SK-N-SH (cell line): ENCODE results near the gene TMEM163. TPM values are rescaled to one million over a fixed set of nuclear protein-coding genes. Genes with fewer than 3 reads are reported as not detected.

ENCODE experiments used
- CTCF ChIA-PET: fragments of 300-600, 350-600 bp; formaldehyde crosslinking; extraction: SDS; loops from one replicate; lab custom pipeline; 2021; lab: Yijun Ruan, JAX
- POLR2A ChIA-PET: fragments of 350-600 bp; sonication (Branson Sonifier 250); formaldehyde crosslinking; extraction: SDS; loops from one replicate; lab custom pipeline; 2020; ENCODE audit warnings: antibody characterized with exemption, inconsistent platforms; lab: Yijun Ruan, JAX
- DNase-seq: peaks from one replicate; pipeline ENCODE4 v3.0.0; 2012
- H2AFZ ChIP-seq: fragments of 200-600 bp; sonication (generic); 2 replicates; pipeline ENCODE4 v1.8.1; 2016; ENCODE audit warnings: antibody characterized with exemption, mild to moderate bottlenecking, low read depth
- H3F3A ChIP-seq: fragments of 200-600 bp; sonication (generic); replicated peaks from 2 replicates; pipeline ENCODE3; 2016; ENCODE audit warnings: antibody characterized with exemption, mild to moderate bottlenecking; ENCODE audit not compliant: insufficient read depth
- H3K27ac ChIP-seq, 2 experiments: fragments of 200-500 bp in 1 of 2; fragments of 200-600 bp in 1 of 2; sonication (Bioruptor generic) in 1 of 2; sonication (generic), shearing (Covaris generic) in 1 of 2; 2 replicates each; pipeline versions ENCODE4 v1.5.1 to v1.6.1; 2014 to 2016; ENCODE audit warnings: low read depth in 2 of 2, inconsistent platforms in 1 of 2, low read length in 1 of 2, mild to moderate bottlenecking in 1 of 2, mixed read lengths in 1 of 2
- H3K27me3 ChIP-seq: fragments of 200-600 bp; sonication (generic), shearing (Covaris generic); 2 replicates; pipeline ENCODE4 v1.6.1; 2016; ENCODE audit warnings: mixed run types; ENCODE audit not compliant: insufficient read depth
- H3K36me3 ChIP-seq, 2 experiments: fragments of 200-500 bp in 1 of 2; fragments of 200-600 bp in 1 of 2; sonication (Bioruptor generic) in 1 of 2; sonication (generic) in 1 of 2; replicated peaks in 1 of 2; 2 replicates each; pipeline versions ENCODE3 to v1.5.1; 2014 to 2016; ENCODE audit warnings: low read length in 1 of 2, mild to moderate bottlenecking in 1 of 2; ENCODE audit not compliant: insufficient read depth in 2 of 2, control insufficient read depth in 1 of 2
- H3K4me1 ChIP-seq, 2 experiments: fragments of 200-500 bp in 1 of 2; fragments of 200-600 bp in 1 of 2; sonication (Bioruptor generic) in 1 of 2; sonication (generic), shearing (Covaris generic) in 1 of 2; 2 replicates each; pipeline versions ENCODE4 v1.5.1 to v1.6.1; 2014 to 2016; ENCODE audit warnings: low read depth in 1 of 2, low read length in 1 of 2, mixed run types in 1 of 2; ENCODE audit not compliant: insufficient read depth in 2 of 2, control insufficient read depth in 1 of 2
- H3K4me2 ChIP-seq: fragments of 200-600 bp; sonication (generic), shearing (Covaris generic); 2 replicates; pipeline ENCODE4 v1.6.1; 2017; ENCODE audit warnings: mixed run types
- H3K4me3 ChIP-seq, 2 experiments: fragments of 200-500 bp in 1 of 2; fragments of 200-600 bp in 1 of 2; sonication (Bioruptor generic) in 1 of 2; sonication (generic), shearing (Covaris generic) in 1 of 2; 2 replicates each; pipeline versions ENCODE4 v1.5.1 to v1.8.1; 2014 to 2016; ENCODE audit warnings: low read depth in 2 of 2, inconsistent platforms in 1 of 2, low read length in 1 of 2, mild to moderate bottlenecking in 1 of 2, mixed read lengths in 1 of 2, moderate library complexity in 1 of 2
- H3K79me2 ChIP-seq: fragments of 200-600 bp; sonication (generic); 2 replicates; pipeline ENCODE4 v1.8.1; 2017; ENCODE audit warnings: mild to moderate bottlenecking; ENCODE audit not compliant: insufficient read depth
- H3K9ac ChIP-seq: fragments of 200-600 bp; sonication (generic); 2 replicates; pipeline ENCODE4 v1.6.1; 2017; ENCODE audit warnings: mixed run types
- H3K9me2 ChIP-seq: fragments of 200-600 bp; sonication (generic); 2 replicates; pipeline ENCODE4 v1.6.1; 2017; ENCODE audit warnings: mixed run types
- H3K9me3 ChIP-seq: fragments of 200-600 bp; sonication (generic); 2 replicates; pipeline ENCODE4 v1.6.1; 2017; ENCODE audit warnings: mixed run types, mild to moderate bottlenecking, moderate library complexity
- H4K20me1 ChIP-seq: fragments of 200-600 bp; sonication (generic); 2 replicates; pipeline ENCODE4 v1.6.1; 2017; ENCODE audit warnings: mild to moderate bottlenecking, mixed run types; ENCODE audit not compliant: insufficient read depth
- ELF1 ChIP-seq: IDR thresholded peaks from 2 replicates; pipeline ENCODE4 v1.4.0; 2012
- EP300 ChIP-seq, 2 experiments: IDR thresholded peaks; 2 replicates each; pipeline versions ENCODE4 v1.4.0 to v1.6.1; 2012; ENCODE audit warnings: borderline replicate concordance in 1 of 2, low read depth in 1 of 2, low read length in 1 of 2
- FOSL2 ChIP-seq: IDR thresholded peaks from 2 replicates; pipeline ENCODE4 v1.4.0; 2012; ENCODE audit warnings: low read depth, mild to moderate bottlenecking, moderate library complexity, borderline replicate concordance
- FOXM1 ChIP-seq: IDR thresholded peaks from 2 replicates; pipeline ENCODE4 v1.4.0; 2012; ENCODE audit warnings: low read depth, mild to moderate bottlenecking
- JUND ChIP-seq: IDR thresholded peaks from 2 replicates; pipeline ENCODE4 v1.4.0; 2012
- MXI1 ChIP-seq: IDR thresholded peaks from 2 replicates; pipeline ENCODE4 v1.6.1; 2012; ENCODE audit warnings: mild to moderate bottlenecking, low read depth, low read length, improper control_type of control experiment
- NFIC ChIP-seq: IDR thresholded peaks from 2 replicates; pipeline ENCODE4 v1.4.0; 2012; ENCODE audit warnings: borderline replicate concordance
- NRF1 ChIP-seq: IDR thresholded peaks from 2 replicates; pipeline ENCODE4 v1.6.1; 2012; ENCODE audit warnings: low read depth, mild to moderate bottlenecking, low read length
- POLR2AphosphoS5 ChIP-seq: IDR thresholded peaks from 2 replicates; pipeline ENCODE4 v1.6.1; 2012; ENCODE audit warnings: low read depth, low read length
- RAD21 ChIP-seq: IDR thresholded peaks from 2 replicates; pipeline ENCODE4 v1.6.1; 2012; ENCODE audit warnings: mild to moderate bottlenecking, low read length
- RCOR1 ChIP-seq: fragments of 150-350 bp; IDR thresholded peaks from 2 replicates; pipeline ENCODE4 v1.6.1; 2017; ENCODE audit warnings: antibody characterized with exemption, low read length
- RXRA ChIP-seq: IDR thresholded peaks from 2 replicates; pipeline ENCODE4 v1.4.0; 2012; ENCODE audit warnings: low read depth, mild to moderate bottlenecking, borderline replicate concordance
- SMC3 ChIP-seq: IDR thresholded peaks from 2 replicates; pipeline ENCODE4 v1.6.1; 2012; ENCODE audit warnings: low read depth, low read length, improper control_type of control experiment
- TAF1 ChIP-seq: IDR thresholded peaks from 2 replicates; pipeline ENCODE4 v1.6.1; 2012; ENCODE audit warnings: low read depth, mild to moderate bottlenecking, low read length, moderate library complexity, borderline replicate concordance
- TCF12 ChIP-seq: IDR thresholded peaks from 2 replicates; pipeline ENCODE4 v1.4.0; 2012
- WGBS: methylation state at CpG from one replicate; pipeline ENCODE4 v1.1.6; 2017; ENCODE audit warnings: low lambda C conversion rate; 5-methylcytosine and 5-hydroxymethylcytosine counted together
- polyA plus RNA-seq, 3 experiments: library from polyadenylated mRNA; depleted of rRNA; stranded (reverse); fragments of >200 nt; gene quantifications; 2 replicates each; pipeline ENCODE4 v1.2.3, GENCODE V29; 2012
- TF ChIP-seq, protein P1 (sequence below): IDR thresholded peaks from 2 replicates; pipeline ENCODE4 v1.4.0; 2012; ENCODE audit warnings: low read depth
- TF ChIP-seq, protein P2 (sequence below): IDR thresholded peaks from 2 replicates; pipeline ENCODE4 v1.4.0; 2012; ENCODE audit warnings: low read depth, borderline replicate concordance
- TF ChIP-seq, protein P3 (sequence below): fragments of 150-350 bp; IDR thresholded peaks from 2 replicates; pipeline ENCODE4 v1.6.1; 2016; ENCODE audit warnings: mild to moderate bottlenecking, low read depth, low read length
- TF ChIP-seq, protein P4 (sequence below): fragments of 150-350 bp; IDR thresholded peaks from 2 replicates; pipeline ENCODE4 v1.6.1; 2017; ENCODE audit warnings: antibody characterized with exemption, low read length, low read depth, borderline replicate concordance
- TF ChIP-seq, protein P5 (sequence below): IDR thresholded peaks from 2 replicates; pipeline ENCODE4; 2012

Gene TMEM163
- polyA plus RNA-seq, 1 of the 3 experiments (the other 2 are of a cell fraction) = not detected

DNA sequence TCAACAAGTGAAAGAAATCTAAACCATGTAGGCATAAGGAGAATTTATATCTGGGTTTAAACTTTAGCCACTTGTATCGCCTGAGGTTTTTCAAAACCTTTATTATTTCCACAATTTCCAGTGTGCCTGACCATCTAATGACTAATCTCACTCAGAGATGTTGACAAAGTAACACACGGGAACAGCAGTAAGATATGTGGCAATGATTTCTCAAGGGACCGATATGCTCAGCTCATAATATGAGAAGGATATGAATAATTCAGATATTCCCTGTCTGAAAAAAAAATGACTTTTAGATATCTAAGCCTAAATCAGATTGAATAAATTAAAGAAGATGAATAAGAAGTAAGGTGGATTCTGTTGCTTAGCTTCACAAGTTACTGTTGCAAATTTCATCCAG, 43.5 kb downstream of the TMEM163 start:
- 39% methylated on average over 3 of the region's 3 CpGs for WGBS
- H2AFZ ChIP-seq = no peak overlapping the region
- no peaks in the 10 kb centered on the region for H3K79me2 ChIP-seq
- DNase-seq = no peak
- TF ChIP-seq, protein P1, sequence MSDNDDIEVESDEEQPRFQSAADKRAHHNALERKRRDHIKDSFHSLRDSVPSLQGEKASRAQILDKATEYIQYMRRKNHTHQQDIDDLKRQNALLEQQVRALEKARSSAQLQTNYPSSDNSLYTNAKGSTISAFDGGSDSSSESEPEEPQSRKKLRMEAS = no peak
- TF ChIP-seq EP300 (IDR thresholded peaks at IDR 0.05; ENCODE audit: borderline replicate concordance in 1 of 2, low read depth in 1 of 2, low read length in 1 of 2) = no peak
- TF ChIP-seq, protein P2, sequence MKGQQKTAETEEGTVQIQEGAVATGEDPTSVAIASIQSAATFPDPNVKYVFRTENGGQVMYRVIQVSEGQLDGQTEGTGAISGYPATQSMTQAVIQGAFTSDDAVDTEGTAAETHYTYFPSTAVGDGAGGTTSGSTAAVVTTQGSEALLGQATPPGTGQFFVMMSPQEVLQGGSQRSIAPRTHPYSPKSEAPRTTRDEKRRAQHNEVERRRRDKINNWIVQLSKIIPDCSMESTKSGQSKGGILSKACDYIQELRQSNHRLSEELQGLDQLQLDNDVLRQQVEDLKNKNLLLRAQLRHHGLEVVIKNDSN = no peak
- TF ChIP-seq, protein P3, sequence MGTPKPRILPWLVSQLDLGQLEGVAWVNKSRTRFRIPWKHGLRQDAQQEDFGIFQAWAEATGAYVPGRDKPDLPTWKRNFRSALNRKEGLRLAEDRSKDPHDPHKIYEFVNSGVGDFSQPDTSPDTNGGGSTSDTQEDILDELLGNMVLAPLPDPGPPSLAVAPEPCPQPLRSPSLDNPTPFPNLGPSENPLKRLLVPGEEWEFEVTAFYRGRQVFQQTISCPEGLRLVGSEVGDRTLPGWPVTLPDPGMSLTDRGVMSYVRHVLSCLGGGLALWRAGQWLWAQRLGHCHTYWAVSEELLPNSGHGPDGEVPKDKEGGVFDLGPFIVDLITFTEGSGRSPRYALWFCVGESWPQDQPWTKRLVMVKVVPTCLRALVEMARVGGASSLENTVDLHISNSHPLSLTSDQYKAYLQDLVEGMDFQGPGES = no peak
- no peak for TF ChIP-seq MXI1
- TF ChIP-seq RXRA = no peak
- no peak for TF ChIP-seq RAD21
- no peak for TF ChIP-seq FOSL2
- TF ChIP-seq NFIC = no peak
- TF ChIP-seq JUND = no peak
- TF ChIP-seq FOXM1 = no peak
- no peak for TF ChIP-seq RCOR1
- no peaks in the 10 kb centered on the region for H3K9me2 ChIP-seq
- no peak overlapping the region for H3K27ac ChIP-seq
- no peak overlapping the region for H3K9ac ChIP-seq
- ChIA-PET CTCF (interaction anchor here (1.2 kb wide), 1 partner anchor 224 kb away, joined by 3 read pairs; no protein-coding TSS in a partner anchor), POLR2A (no interaction called here)
- no peaks in the 10 kb centered on the region; a peak in 1 of 4 replicates for H3K4me1 ChIP-seq
- H3K9me3 ChIP-seq = no peaks in the 10 kb centered on the region
- H3K4me2 ChIP-seq = no peak overlapping the region
- no peaks in the 10 kb centered on the region for H3K36me3 ChIP-seq
- H3F3A ChIP-seq = no peaks in the 10 kb centered on the region
- no peaks in the 10 kb centered on the region for H4K20me1 ChIP-seq
- H3K27me3 ChIP-seq = no peaks in the 10 kb centered on the region
- H3K4me3 ChIP-seq = no peak overlapping the region

DNA sequence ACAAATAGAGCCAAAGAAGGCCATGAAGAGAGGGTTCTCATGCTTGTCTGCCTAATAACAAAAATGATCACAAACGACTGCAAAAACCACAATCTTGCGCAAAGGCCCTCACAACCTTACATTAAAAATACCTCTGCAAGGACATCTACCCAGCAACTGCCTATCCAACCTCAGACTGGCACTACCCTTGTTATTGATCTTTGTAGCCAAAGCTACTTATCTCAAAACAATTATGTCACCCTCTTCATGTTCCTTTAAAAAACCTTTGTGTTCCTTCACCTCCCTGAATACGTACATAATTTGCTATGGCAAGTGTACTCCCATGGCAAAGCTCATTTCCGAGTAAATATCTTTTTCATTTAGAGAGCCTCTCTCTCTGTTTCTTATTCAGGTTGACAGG, 44.1 kb downstream of the TMEM163 start:
- H3K4me2 ChIP-seq = no peak overlapping the region
- DNase-seq = no peak
- H3K9ac ChIP-seq = no peak overlapping the region
- ChIA-PET CTCF (no interaction called here), POLR2A (no interaction called here)
- H3K36me3 ChIP-seq = no peaks in the 10 kb centered on the region
- no peaks in the 10 kb centered on the region for H3K27me3 ChIP-seq
- no peaks in the 10 kb centered on the region for H3F3A ChIP-seq
- H3K9me2 ChIP-seq = no peaks in the 10 kb centered on the region
- no peak overlapping the region for H3K4me3 ChIP-seq
- H3K79me2 ChIP-seq = no peaks in the 10 kb centered on the region
- no peaks in the 10 kb centered on the region for H4K20me1 ChIP-seq
- H3K27ac ChIP-seq = no peak overlapping the region
- no peaks in the 10 kb centered on the region; a peak in 1 of 4 replicates for H3K4me1 ChIP-seq
- TF ChIP-seq NFIC (no peak), RAD21 (no peak), TAF1 (no peak), TCF12 (no peak), POLR2AphosphoS5 (no peak), SMC3 (no peak), FOSL2 (no peak), ELF1 (no peak), EP300 (IDR thresholded peaks at IDR 0.05; ENCODE audit: borderline replicate concordance in 1 of 2, low read depth in 1 of 2, low read length in 1 of 2) (no peak), FOXM1 (no peak), RCOR1 (no peak), NRF1 (no peak), JUND (no peak)
- TF ChIP-seq, protein P4, sequence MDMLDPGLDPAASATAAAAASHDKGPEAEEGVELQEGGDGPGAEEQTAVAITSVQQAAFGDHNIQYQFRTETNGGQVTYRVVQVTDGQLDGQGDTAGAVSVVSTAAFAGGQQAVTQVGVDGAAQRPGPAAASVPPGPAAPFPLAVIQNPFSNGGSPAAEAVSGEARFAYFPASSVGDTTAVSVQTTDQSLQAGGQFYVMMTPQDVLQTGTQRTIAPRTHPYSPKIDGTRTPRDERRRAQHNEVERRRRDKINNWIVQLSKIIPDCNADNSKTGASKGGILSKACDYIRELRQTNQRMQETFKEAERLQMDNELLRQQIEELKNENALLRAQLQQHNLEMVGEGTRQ = no peak
- TF ChIP-seq, protein P2 = no peak
- TF ChIP-seq, protein P5, sequence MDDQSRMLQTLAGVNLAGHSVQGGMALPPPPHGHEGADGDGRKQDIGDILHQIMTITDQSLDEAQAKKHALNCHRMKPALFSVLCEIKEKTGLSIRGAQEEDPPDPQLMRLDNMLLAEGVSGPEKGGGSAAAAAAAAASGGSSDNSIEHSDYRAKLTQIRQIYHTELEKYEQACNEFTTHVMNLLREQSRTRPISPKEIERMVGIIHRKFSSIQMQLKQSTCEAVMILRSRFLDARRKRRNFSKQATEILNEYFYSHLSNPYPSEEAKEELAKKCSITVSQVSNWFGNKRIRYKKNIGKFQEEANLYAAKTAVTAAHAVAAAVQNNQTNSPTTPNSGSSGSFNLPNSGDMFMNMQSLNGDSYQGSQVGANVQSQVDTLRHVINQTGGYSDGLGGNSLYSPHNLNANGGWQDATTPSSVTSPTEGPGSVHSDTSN = no peak
- TF ChIP-seq, all 33 proteins: peak for 0
- WGBS = 45% methylated on average over 4 of the region's 4 CpGs
- Histone ChIP-seq H2AFZ (no peak overlapping the region), H3K9me3 (no peaks in the 10 kb centered on the region)
